Testis (tissue), 3 donors: Measurements from ENCODE around the gene CRISPLD2. TPM values are rescaled to one million over a fixed set of nuclear protein-coding genes. Genes with fewer than 3 reads are reported as not detected.

Source experiments
- DNase-seq: peaks from one replicate; pipeline ENCODE4 v3.0.0-alpha.2; 2019
- H3K27ac ChIP-seq, 2 donors: fragments of 200-600 bp; sonication (generic); one replicate each; pipeline ENCODE4 v1.5.1; 2019
- H3K27me3 ChIP-seq: fragments of 200-600 bp; sonication (generic); one replicate; pipeline ENCODE4 v1.5.1; 2019
- H3K36me3 ChIP-seq: fragments of 200-600 bp; sonication (generic); one replicate; pipeline ENCODE4 v1.5.1; 2017; ENCODE audit warnings: low read depth; ENCODE audit errors: missing control alignments
- H3K4me1 ChIP-seq: fragments of 200-600 bp; sonication (generic); one replicate; pipeline ENCODE4 v1.5.1; 2019
- H3K4me3 ChIP-seq, 2 donors: fragments of 200-600 bp; sonication (generic); one replicate each; pipeline ENCODE4 v1.5.1; 2017 to 2019
- H3K9me3 ChIP-seq: fragments of 200-600 bp; sonication (generic); one replicate; pipeline ENCODE4 v1.5.1; 2017
- CTCF ChIP-seq, 3 experiments: fragments of 450-650 bp in 2 of 3; fragments of 200-600 bp in 1 of 3; sonication (generic) in 1 of 3; IDR thresholded peaks; one replicate each; pipeline ENCODE4 v1.5.1; 2016 to 2019; ENCODE audit warnings: antibody characterized with exemption in 3 of 3, mild to moderate bottlenecking in 2 of 3, moderate library complexity in 1 of 3
- POLR2A ChIP-seq: fragments of 450-650 bp; IDR thresholded peaks from one replicate; pipeline ENCODE4 v1.6.1; 2017; ENCODE audit warnings: antibody characterized with exemption, mild to moderate bottlenecking, moderate library complexity
- WGBS, 2 donors: methylation state at CpG; one replicate each; pipeline ENCODE4 v1.1.5; 2018; 5-methylcytosine and 5-hydroxymethylcytosine counted together
- intact Hi-C: fragments of 100-400 bp; cut with DNase I; formaldehyde crosslinking; loops from one replicate; pipeline ENCODE4 v1.15.1; 2023; ENCODE audit warnings: low total_unique reads
- polyA plus RNA-seq: library from polyadenylated mRNA; stranded (reverse); fragments of 350-450 nt; fragmentation: Illumina TruSeq; extraction: RNeasy Lipid Tissue Mini Kit (QIAGEN cat#74804); gene quantifications from one replicate; pipeline ENCODE4 v1.2.3, GENCODE V29; 2014; ENCODE audit warnings: low read depth, low replicate concordance; ENCODE audit not compliant: insufficient read depth
- total RNA-seq, 2 donors: library from RNA; depleted of rRNA; stranded (reverse); fragments of >200 nt; gene quantifications; one replicate each; pipeline ENCODE4 v1.2.3, GENCODE V29; 2016

The CRISPLD2 gene
- total and polyA plus RNA-seq, 3 donors from 2014 or later, result 47.7 to 59.6 (median 48.8) TPM

GRCh38 chr16:84815462-84815861 is 4.3 kb upstream of the CRISPLD2 start:
- Histone ChIP-seq H3K4me3 (no peak overlapping the region), H3K36me3 (no peaks in the 10 kb centered on the region), H3K27me3 (no peaks in the 10 kb centered on the region), H3K4me1 (peaks cover 7% of the 10 kb centered on the region), H3K9me3 (no peaks in the 10 kb centered on the region), H3K27ac (no peak overlapping the region)
- intact Hi-C loops, result no loop called here
- DNase-seq, result no peak
- 66 to 72% methylated on average over 7 of the region's 7 CpGs for WGBS, 2 donors
- TF ChIP-seq CTCF (IDR thresholded peaks at IDR 0.05) (no peak), POLR2A (no peak)

- intact Hi-C loops, result no loop called here
- DNase-seq, result no peak
- 43 to 71% methylated on average over 7 of the region's 7 CpGs for WGBS, 2 donors
- H3K27me3 ChIP-seq, result no peaks in the 10 kb centered on the region
- H3K36me3 ChIP-seq, result no peaks in the 10 kb centered on the region
- H3K4me3 ChIP-seq, result no peak overlapping the region
- no peaks in the 10 kb centered on the region for H3K9me3 ChIP-seq
- H3K4me1 ChIP-seq, result peaks cover 7% of the 10 kb centered on the region
- no peak for TF ChIP-seq CTCF (IDR thresholded peaks at IDR 0.05)
- TF ChIP-seq POLR2A, result no peak
- H3K27ac ChIP-seq, result no peak overlapping the region
These were observed 3.8 kb upstream of the CRISPLD2 start for GRCh38 chr16:84816023-84816422.

- intact Hi-C loops, result no loop called here
These were observed 3.3 kb upstream of the CRISPLD2 start for GRCh38 chr16:84816485-84816884.

GRCh38 chr16:84817206-84817605 is 2.6 kb upstream of the CRISPLD2 start:
- peaks cover 12% of the 10 kb centered on the region for H3K4me1 ChIP-seq
- no peak overlapping the region for H3K4me3 ChIP-seq
- no peaks in the 10 kb centered on the region for H3K9me3 ChIP-seq
- no peaks in the 10 kb centered on the region for H3K27me3 ChIP-seq
- intact Hi-C loops, result no loop called here
- no peaks in the 10 kb centered on the region for H3K36me3 ChIP-seq
- no peak overlapping the region for H3K27ac ChIP-seq
- 87 to 96% methylated on average over 10 of the region's 10 CpGs for WGBS, 2 donors
- no peak for TF ChIP-seq POLR2A
- no peak for TF ChIP-seq CTCF (IDR thresholded peaks at IDR 0.05)
- DNase-seq, result no peak

More at GRCh38 chr16:84816485-84816884, 3.3 kb upstream of the CRISPLD2 start:
- no peak overlapping the region for H3K4me3 ChIP-seq
- no peaks in the 10 kb centered on the region for H3K36me3 ChIP-seq
- H3K27me3 ChIP-seq, result no peaks in the 10 kb centered on the region
- no peak overlapping the region for H3K27ac ChIP-seq
- TF ChIP-seq POLR2A (no peak), CTCF (IDR thresholded peaks at IDR 0.05) (no peak)
- H3K4me1 ChIP-seq, result peaks cover 7% of the 10 kb centered on the region
- DNase-seq, result no peak
- WGBS, 2 donors, result 55 to 69% methylated on average over 10 of the region's 10 CpGs
- no peaks in the 10 kb centered on the region for H3K9me3 ChIP-seq

- H3K9me3 ChIP-seq, result no peaks in the 10 kb centered on the region
- no peaks in the 10 kb centered on the region for H3K36me3 ChIP-seq
- H3K27ac ChIP-seq, result no peak overlapping the region
- 86 to 87% methylated on average over 2 of the region's 2 CpGs for WGBS, 2 donors
- no peaks in the 10 kb centered on the region for H3K27me3 ChIP-seq
- TF ChIP-seq CTCF (IDR thresholded peaks at IDR 0.05) (no peak), POLR2A (no peak)
- intact Hi-C loops, result no loop called here
- H3K4me3 ChIP-seq, result no peak overlapping the region
- no peak for DNase-seq
- peaks cover 16% of the 10 kb centered on the region for H3K4me1 ChIP-seq
These were observed 2.2 kb upstream of the CRISPLD2 start for GRCh38 chr16:84817613-84818012.
